GM19397 (cell line): ENCODE data around the gene SYNPO2.

Experiments
- ATAC-seq: cut with Tn5 transposase; IDR thresholded peaks from one replicate; pipeline ENCODE4 v1.9.1; 2021; ENCODE audit warnings: mild to moderate bottlenecking, moderate library complexity; ENCODE audit not compliant: unreplicated experiment

Gene SYNPO2

GRCh38 chr4:119103263-119103662 is 214.6 kb downstream of the SYNPO2 start:
- ATAC-seq = no peak

GRCh38 chr4:119104644-119105273 is 216.1 kb downstream of the SYNPO2 start:
- ATAC-seq = no peak

GRCh38 chr4:119105605-119106004 is 217.0 kb downstream of the SYNPO2 start:
- ATAC-seq = no peak

DNA sequence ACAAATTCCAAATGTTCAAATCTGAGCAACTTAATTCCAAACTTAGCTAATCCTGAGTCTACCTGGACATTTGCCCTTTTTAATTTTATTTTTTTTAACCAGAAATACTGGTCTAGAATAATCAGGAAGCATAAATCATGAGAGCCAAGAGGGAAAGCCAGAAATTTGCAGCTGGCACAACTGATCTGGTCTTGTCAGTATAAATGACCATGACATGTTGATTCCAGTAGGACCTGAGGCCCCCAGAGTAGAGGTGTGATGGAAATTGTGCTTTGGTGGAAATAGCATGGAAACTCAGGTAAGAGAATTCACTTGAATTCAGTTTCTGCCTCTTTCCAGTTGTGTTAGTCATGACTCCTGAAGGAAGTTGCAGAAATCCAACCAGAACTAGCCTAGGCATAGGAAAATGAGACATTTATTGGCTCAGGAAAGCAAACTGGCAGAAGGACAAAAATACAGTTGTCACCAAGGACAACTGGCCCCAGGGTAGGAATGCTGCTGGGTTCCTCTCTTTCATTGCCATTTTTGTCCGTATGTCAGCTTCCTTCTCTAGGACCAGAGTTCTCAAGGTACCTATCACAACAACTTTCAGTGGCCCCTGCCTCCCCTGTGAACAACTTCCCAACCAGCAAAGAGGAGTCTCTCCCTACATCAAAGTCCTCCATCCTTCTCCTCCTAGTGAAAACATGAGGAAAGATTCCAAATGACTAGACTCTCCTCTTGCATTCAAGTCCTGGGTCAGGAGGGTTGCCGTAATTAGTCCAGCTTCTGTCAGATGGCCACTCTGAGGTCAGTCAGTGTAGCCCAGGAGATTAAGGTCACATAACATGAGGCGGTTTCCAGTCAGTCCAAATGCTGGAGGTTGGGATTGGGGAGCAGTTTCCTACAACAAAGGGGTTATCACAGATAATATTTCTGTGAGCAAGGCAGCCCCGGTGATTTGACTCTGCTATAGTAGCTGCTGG is 217.7 kb downstream of the SYNPO2 start:
- no peak for ATAC-seq

DNA sequence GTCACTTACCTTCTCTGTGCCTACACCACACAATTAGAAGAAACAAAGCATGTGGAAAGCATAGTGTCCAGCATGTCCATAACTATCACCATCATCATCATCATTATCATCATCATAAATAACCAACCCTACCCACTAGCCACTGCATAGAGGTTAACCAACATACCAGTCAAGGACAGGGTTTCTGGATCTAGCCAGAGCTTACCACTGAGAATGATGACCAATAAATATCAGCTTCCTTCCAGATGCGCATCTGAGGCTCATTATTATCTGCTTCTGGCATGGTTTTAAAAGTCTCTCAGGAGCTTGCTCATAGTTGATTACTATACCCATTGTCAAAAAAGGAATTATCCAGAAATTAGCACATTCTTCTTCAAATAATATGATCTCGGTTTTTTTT is 221.5 kb downstream of the SYNPO2 start:
- ATAC-seq = no peak
